Measurements from ENCODE around the gene ASXL2. TPM values are rescaled to one million over a fixed set of nuclear protein-coding genes. Genes with fewer than 3 reads are reported as not detected.
A peak's percentile ranks its signal among the peaks of the same experiment; 100 is the strongest.

The ASXL2 gene
- polyA plus RNA-seq, 4 donors = 1.1 to 14.7 (median 3.2) TPM

- Histone ChIP-seq H3K36me3 (ENCODE audit: control insufficient read depth in 3 of 3, insufficient read depth in 2 of 3, low read depth in 1 of 3, low read length in 3 of 3) (no peaks in the 10 kb centered on the region), H3K4me1 (ENCODE audit: control insufficient read depth in 3 of 3, insufficient read depth in 2 of 3, low read depth in 1 of 3, low read length in 2 of 3) (no peaks in the 10 kb centered on the region), H3K9me3 (ENCODE audit: control insufficient read depth in 2 of 2, insufficient read depth in 1 of 2, low read depth in 1 of 2, low read length in 1 of 2) (no peaks in the 10 kb centered on the region), H3K4me3 (ENCODE audit: low read depth in 1 of 3, low read length in 3 of 3) (no peak overlapping the region), H3K27ac (ENCODE audit: low read depth in 1 of 3, low read length in 2 of 3) (no peak overlapping the region), H3K27me3 (ENCODE audit: control insufficient read depth in 3 of 3, insufficient read depth in 3 of 3, low read length in 3 of 3) (no peaks in the 10 kb centered on the region)
- peak in 1 of 2 donors; percentile 52 for DNase-seq
- WGBS, 3 donors = 17 to 37% (median 26%) methylated on average over 1 of the region's 1 CpG
- no peak for FAIRE-seq
Observed at GRCh38 chr2:25690058-25690457, 188.2 kb downstream of the ASXL2 start.

DNA sequence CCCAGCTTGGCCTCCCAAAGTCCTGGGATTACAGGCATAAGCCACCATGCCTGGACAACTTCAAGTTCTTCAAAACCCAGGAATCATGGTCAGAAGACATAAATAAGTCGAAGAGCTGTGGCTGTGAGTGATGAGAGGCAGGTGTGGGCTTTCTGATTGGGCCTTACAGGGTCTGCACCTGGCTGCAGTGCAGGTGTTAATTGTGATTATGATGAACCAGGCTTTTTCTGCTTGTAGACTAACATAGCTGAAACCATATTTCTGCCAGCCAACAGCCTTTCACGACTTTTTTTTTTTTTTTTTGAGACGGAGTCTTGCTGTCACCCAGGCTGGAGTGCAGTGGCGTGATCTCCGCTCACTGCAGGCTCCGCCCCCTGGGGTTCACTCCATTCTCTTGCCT is 190.1 kb downstream of the ASXL2 start:
- H3K4me1 ChIP-seq (ENCODE audit: control insufficient read depth in 3 of 3, insufficient read depth in 2 of 3, low read depth in 1 of 3, low read length in 2 of 3) = no peaks in the 10 kb centered on the region
- H3K4me3 ChIP-seq (ENCODE audit: low read depth in 1 of 3, low read length in 3 of 3) = no peak overlapping the region
- no peaks in the 10 kb centered on the region for H3K9me3 ChIP-seq (ENCODE audit: control insufficient read depth in 2 of 2, insufficient read depth in 1 of 2, low read depth in 1 of 2, low read length in 1 of 2)
- FAIRE-seq (no peak), DNase-seq (no peak)
- H3K36me3 ChIP-seq (ENCODE audit: control insufficient read depth in 3 of 3, insufficient read depth in 2 of 3, low read depth in 1 of 3, low read length in 3 of 3) = no peaks in the 10 kb centered on the region
- 79 to 89% (median 85%) methylated on average over 5 to 6 of the region's 6 CpGs for WGBS, 3 donors
- H3K27ac ChIP-seq (ENCODE audit: low read depth in 1 of 3, low read length in 2 of 3) = no peak overlapping the region
- no peaks in the 10 kb centered on the region for H3K27me3 ChIP-seq (ENCODE audit: control insufficient read depth in 3 of 3, insufficient read depth in 3 of 3, low read length in 3 of 3)

GRCh38 chr2:25685741-25686140 is 192.5 kb downstream of the ASXL2 start:
- Histone ChIP-seq H3K27me3 (ENCODE audit: control insufficient read depth in 3 of 3, insufficient read depth in 3 of 3, low read length in 3 of 3) (no peaks in the 10 kb centered on the region), H3K4me1 (ENCODE audit: control insufficient read depth in 3 of 3, insufficient read depth in 2 of 3, low read depth in 1 of 3, low read length in 2 of 3) (no peaks in the 10 kb centered on the region), H3K9me3 (ENCODE audit: control insufficient read depth in 2 of 2, insufficient read depth in 1 of 2, low read depth in 1 of 2, low read length in 1 of 2) (no peaks in the 10 kb centered on the region), H3K36me3 (ENCODE audit: control insufficient read depth in 3 of 3, insufficient read depth in 2 of 3, low read depth in 1 of 3, low read length in 3 of 3) (no peaks in the 10 kb centered on the region), H3K27ac (ENCODE audit: low read depth in 1 of 3, low read length in 2 of 3) (no peak overlapping the region), H3K4me3 (ENCODE audit: low read depth in 1 of 3, low read length in 3 of 3) (no peak overlapping the region)
- DNase-seq (no peak), FAIRE-seq (no peak)
- 70 to 84% (median 75%) methylated on average over 2 of the region's 2 CpGs for WGBS, 3 donors

DNA sequence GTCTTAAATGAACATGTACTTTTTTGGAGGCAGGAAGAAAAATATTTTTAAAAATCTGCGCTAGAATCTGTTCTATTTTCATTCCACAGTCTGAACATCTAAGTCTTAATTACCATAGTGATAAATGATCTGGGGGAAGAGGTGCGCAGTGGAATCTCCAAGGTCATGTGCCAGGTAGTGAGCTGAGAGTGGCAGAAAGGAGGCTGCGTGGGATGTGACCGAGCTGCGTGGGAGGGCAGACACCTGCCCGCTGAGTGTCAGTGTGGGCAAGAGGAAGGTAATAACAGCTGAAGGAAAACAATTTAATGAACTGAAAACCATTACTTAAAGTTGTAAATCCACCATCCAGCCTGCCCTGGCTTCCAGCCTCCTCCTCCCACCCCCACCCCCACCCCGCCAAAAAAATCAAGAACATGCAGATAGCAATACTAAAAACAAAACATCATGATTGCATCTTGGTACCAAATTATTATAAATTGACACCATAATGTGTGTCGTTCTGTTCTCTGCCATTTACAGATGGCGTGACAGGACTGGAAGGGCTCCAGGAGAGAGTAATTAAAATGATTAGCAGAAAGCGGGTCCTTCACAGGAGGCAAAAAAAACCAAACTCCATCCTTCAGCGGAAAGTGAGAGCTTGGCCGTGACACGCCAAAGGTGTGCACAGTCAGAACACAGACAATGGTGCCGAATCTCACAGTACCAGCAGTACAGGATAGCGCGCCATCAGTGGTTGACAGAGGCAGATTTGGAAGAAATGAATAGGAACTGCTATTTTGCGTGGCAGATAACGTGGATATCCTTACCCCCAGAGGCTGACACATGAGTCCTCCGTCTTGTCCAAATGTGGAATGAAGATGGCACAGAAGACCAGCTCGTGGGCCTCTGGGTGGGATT is 193.5 kb downstream of the ASXL2 start:
- no peaks in the 10 kb centered on the region for H3K9me3 ChIP-seq (ENCODE audit: control insufficient read depth in 2 of 2, insufficient read depth in 1 of 2, low read depth in 1 of 2, low read length in 1 of 2)
- H3K4me1 ChIP-seq (ENCODE audit: control insufficient read depth in 3 of 3, insufficient read depth in 2 of 3, low read depth in 1 of 3, low read length in 2 of 3) = no peaks in the 10 kb centered on the region
- WGBS, 3 donors = 72 to 83% (median 74%) methylated on average over 20 of the region's 20 CpGs
- no peak for FAIRE-seq
- no peaks in the 10 kb centered on the region for H3K27me3 ChIP-seq (ENCODE audit: control insufficient read depth in 3 of 3, insufficient read depth in 3 of 3, low read length in 3 of 3)
- H3K4me3 ChIP-seq (ENCODE audit: low read depth in 1 of 3, low read length in 3 of 3) = no peak overlapping the region
- H3K36me3 ChIP-seq (ENCODE audit: control insufficient read depth in 3 of 3, insufficient read depth in 2 of 3, low read depth in 1 of 3, low read length in 3 of 3) = no peaks in the 10 kb centered on the region
- DNase-seq = no peak
- no peak overlapping the region for H3K27ac ChIP-seq (ENCODE audit: low read depth in 1 of 3, low read length in 2 of 3)

Other genes starting within 250 kb of the ASXL2 start
- 1 to 10 TPM; 2.4 to 9.7 (median 4.4) TPM for gene DTNB, start 204.9 kb downstream of the ASXL2 start, polyA plus RNA-seq
- gene KIF3C, start 104.0 kb upstream of the ASXL2 start, polyA plus RNA-seq = 1 to 10 TPM in 2 of 4 donors, under 1 TPM in 2; 0.22 to 6.3 (median 1.8) TPM
- 10 to 100 TPM; 39.7 to 79.3 (median 56.9) TPM for gene RAB10, start 155.6 kb upstream of the ASXL2 start, polyA plus RNA-seq